Liver (tissue), 9 donors: ENCODE results near the gene GIT2. TPM values are rescaled to one million over a fixed set of nuclear protein-coding genes. Genes with fewer than 3 reads are reported as not detected.

ENCODE experiments used
- DNase-seq: peaks from one replicate; pipeline ENCODE4 v3.0.0-alpha.2; 2017; ENCODE audit warnings: low spot score
- H3K27ac ChIP-seq, 2 donors: one replicate each; pipeline ENCODE4 v1.7.0; 2013; ENCODE audit warnings: inconsistent platforms in 2 of 2, low read length in 2 of 2, control low read depth in 1 of 2, low read depth in 1 of 2, mild to moderate bottlenecking in 1 of 2
- H3K27me3 ChIP-seq, 4 donors: one replicate each; pipeline versions ENCODE4 v1.6.1 to v1.7.0; 2013; ENCODE audit warnings: low read length in 3 of 4, inconsistent platforms in 1 of 4, mild to moderate bottlenecking in 1 of 4, moderate library complexity in 1 of 4; ENCODE audit not compliant: control insufficient read depth in 4 of 4, insufficient read depth in 4 of 4
- H3K36me3 ChIP-seq, 4 donors: one replicate each; pipeline versions ENCODE4 v1.6.1 to v1.7.0; 2013; ENCODE audit warnings: low read length in 3 of 4, mild to moderate bottlenecking in 3 of 4, low read depth in 1 of 4, moderate library complexity in 1 of 4; ENCODE audit not compliant: control insufficient read depth in 4 of 4, insufficient read depth in 3 of 4
- H3K4me1 ChIP-seq, 4 donors: one replicate each; pipeline versions ENCODE4 v1.6.1 to v1.7.0; 2013; ENCODE audit warnings: low read length in 3 of 4, mild to moderate bottlenecking in 3 of 4, moderate library complexity in 1 of 4; ENCODE audit not compliant: control insufficient read depth in 4 of 4, insufficient read depth in 4 of 4
- H3K4me3 ChIP-seq, 3 donors: one replicate each; pipeline versions ENCODE4 v1.6.1 to v1.7.0; 2013; ENCODE audit warnings: low read length in 3 of 3, control low read depth in 1 of 3, low read depth in 1 of 3, mild to moderate bottlenecking in 1 of 3
- H3K9ac ChIP-seq, 2 donors: one replicate each; pipeline ENCODE4 v1.7.0; 2013; ENCODE audit warnings: low read length in 2 of 2, mild to moderate bottlenecking in 2 of 2, moderate library complexity in 2 of 2, control low read depth in 1 of 2, low read depth in 1 of 2
- H3K9me3 ChIP-seq, 4 donors: one replicate each; pipeline versions ENCODE4 v1.6.1 to v1.7.0; 2013; ENCODE audit warnings: low read length in 3 of 4; ENCODE audit not compliant: control insufficient read depth in 4 of 4
- EGR1 ChIP-seq, 2 donors: IDR thresholded peaks; 2 replicates each; pipeline ENCODE4 v1.6.1; 2016 to 2018; ENCODE audit warnings: antibody characterized with exemption in 2 of 2, low read depth in 2 of 2
- FOXA1 ChIP-seq: IDR thresholded peaks from 2 replicates; pipeline ENCODE4 v1.6.1; 2016; ENCODE audit warnings: antibody characterized with exemption
- FOXA2 ChIP-seq: IDR thresholded peaks from 2 replicates; pipeline ENCODE4 v1.6.1; 2016; ENCODE audit warnings: antibody characterized with exemption
- GABPA ChIP-seq, 2 donors: IDR thresholded peaks in 1 of 2; conservative IDR thresholded peaks in 1 of 2; 2 replicates each; pipeline ENCODE4 v1.6.1; 2016; ENCODE audit warnings: antibody characterized with exemption in 2 of 2, mild to moderate bottlenecking in 1 of 2, moderate library complexity in 1 of 2
- HNF4A ChIP-seq, 2 donors: conservative IDR thresholded peaks; 2 replicates each; pipeline ENCODE4 v1.6.1; 2016; ENCODE audit warnings: antibody characterized with exemption in 2 of 2, mild to moderate bottlenecking in 2 of 2
- HNF4G ChIP-seq: IDR thresholded peaks from 2 replicates; pipeline ENCODE4 v1.6.1; 2016; ENCODE audit warnings: antibody characterized with exemption
- JUND ChIP-seq, 2 donors: IDR thresholded peaks; 2 replicates each; pipeline ENCODE4 v1.6.1; 2016; ENCODE audit warnings: antibody characterized with exemption in 2 of 2
- MAX ChIP-seq: IDR thresholded peaks from 2 replicates; pipeline ENCODE4 v1.6.1; 2016; ENCODE audit warnings: antibody characterized with exemption
- RAD21 ChIP-seq, 2 donors: IDR thresholded peaks; 2 replicates each; pipeline ENCODE4 v1.6.1; 2016; ENCODE audit warnings: antibody characterized with exemption in 2 of 2, mild to moderate bottlenecking in 2 of 2
- RXRA ChIP-seq, 2 donors: IDR thresholded peaks; 2 replicates each; pipeline ENCODE4 v1.6.1; 2017 to 2018; ENCODE audit warnings: antibody characterized with exemption in 2 of 2, mild to moderate bottlenecking in 1 of 2
- SP1 ChIP-seq: IDR thresholded peaks from 2 replicates; pipeline ENCODE4 v1.6.1; 2018; ENCODE audit warnings: antibody characterized with exemption, mild to moderate bottlenecking
- TAF1 ChIP-seq: conservative IDR thresholded peaks from 2 replicates; pipeline ENCODE4 v1.6.1; 2016; ENCODE audit warnings: antibody characterized with exemption, mild to moderate bottlenecking
- WGBS: extraction: QIAGEN DNeasy Blood & Tissue Kit; methylation state at CpG from one replicate; pipeline ENCODE4 v1.1.7; 2013; 5-methylcytosine and 5-hydroxymethylcytosine counted together
- polyA plus RNA-seq, 2 donors: library from polyadenylated mRNA; stranded (reverse) in 1 of 2; unstranded in 1 of 2; fragments of 200-250 nt in 1 of 2; fragments of >200 nt in 1 of 2; fragmentation: Nextera tagmentation in 1 of 2; extraction: Ambion mirVana in 1 of 2; gene quantifications; one replicate each; pipeline versions ENCODE4 v1.2.1 to v1.2.3, GENCODE V29; 2013 to 2015
- total RNA-seq, 2 donors: library from RNA; depleted of rRNA; stranded (reverse); fragments of >200 nt; gene quantifications; one replicate each; pipeline ENCODE4 v1.2.3, GENCODE V29; 2014
- TF ChIP-seq, protein P1 (sequence below): IDR thresholded peaks from 2 replicates; pipeline ENCODE4 v1.6.1; 2016; ENCODE audit warnings: antibody characterized with exemption
- TF ChIP-seq, protein P2 (sequence below): fragments of 150-350 bp; IDR thresholded peaks from 2 replicates; pipeline ENCODE4 v1.5.1; 2017; ENCODE audit warnings: improper control_type of control experiment, low read depth, low read length; ENCODE audit not compliant: missing input control
- TF ChIP-seq, protein P3 (sequence below): IDR thresholded peaks from 2 replicates; pipeline ENCODE4 v1.6.1; 2016; ENCODE audit warnings: antibody characterized with exemption
- TF ChIP-seq, protein P4 (sequence below): IDR thresholded peaks from 2 replicates; pipeline ENCODE4 v1.6.1; 2016; ENCODE audit warnings: antibody characterized with exemption, mild to moderate bottlenecking
- donor health status: healthy.
- donor health status: healthy.
- donor health status: healthy.
- donor health status: healthy.
- donor health status: healthy.

Gene GIT2
- total and polyA plus RNA-seq, 4 donors = 6.7 to 30.4 (median 16.7) TPM

DNA sequence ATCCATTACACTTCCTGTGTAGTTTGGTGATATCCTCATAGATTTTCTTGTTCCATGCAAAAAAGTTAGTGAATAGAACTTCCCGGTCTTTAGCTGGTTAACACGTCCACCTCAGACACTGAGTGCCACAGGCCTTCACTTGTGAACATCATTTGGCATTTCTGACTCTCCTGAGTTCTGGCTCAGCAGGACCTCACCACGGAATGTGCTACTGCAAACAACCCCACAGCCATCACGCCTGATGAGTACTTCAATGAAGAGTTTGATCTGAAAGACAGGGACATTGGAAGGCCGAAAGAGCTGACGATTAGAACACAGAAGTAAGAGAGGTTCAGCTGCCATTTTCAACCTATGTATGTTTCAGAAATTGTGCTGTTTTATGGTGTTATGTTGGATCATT, 32.2 kb upstream of the GIT2 start:
- no peak overlapping the region for H3K4me3 ChIP-seq
- no peak overlapping the region for H3K9ac ChIP-seq
- DNase-seq = no peak
- WGBS = 93% methylated on average over 6 of the region's 6 CpGs
- H3K4me1 ChIP-seq = peaks cover 0 to 21% (median 17%) of the 10 kb centered on the region in 4 donors
- no peaks in the 10 kb centered on the region for H3K9me3 ChIP-seq
- H3K27ac ChIP-seq = no peak overlapping the region
- H3K27me3 ChIP-seq = no peaks in the 10 kb centered on the region
- peaks cover 3 to 42% (median 21%) of the 10 kb centered on the region in 4 donors for H3K36me3 ChIP-seq
- TF ChIP-seq SP1 (no peak), HNF4G (no peak), EGR1 (IDR thresholded peaks at IDR 0.05; ENCODE audit: low read depth in 2 of 2) (no peak), RXRA (IDR thresholded peaks at IDR 0.05) (no peak), JUND (IDR thresholded peaks at IDR 0.05) (no peak), RAD21 (IDR thresholded peaks at IDR 0.05) (no peak), FOXA2 (no peak), TAF1 (no peak), GABPA (IDR thresholded peaks at IDR 0.05 in 1 of 2, conservative IDR thresholded peaks at IDR 0.05 in 1 of 2) (no peak), MAX (no peak)
- TF ChIP-seq, protein P1, sequence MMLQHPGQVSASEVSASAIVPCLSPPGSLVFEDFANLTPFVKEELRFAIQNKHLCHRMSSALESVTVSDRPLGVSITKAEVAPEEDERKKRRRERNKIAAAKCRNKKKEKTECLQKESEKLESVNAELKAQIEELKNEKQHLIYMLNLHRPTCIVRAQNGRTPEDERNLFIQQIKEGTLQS = no peak
- TF ChIP-seq, protein P2, sequence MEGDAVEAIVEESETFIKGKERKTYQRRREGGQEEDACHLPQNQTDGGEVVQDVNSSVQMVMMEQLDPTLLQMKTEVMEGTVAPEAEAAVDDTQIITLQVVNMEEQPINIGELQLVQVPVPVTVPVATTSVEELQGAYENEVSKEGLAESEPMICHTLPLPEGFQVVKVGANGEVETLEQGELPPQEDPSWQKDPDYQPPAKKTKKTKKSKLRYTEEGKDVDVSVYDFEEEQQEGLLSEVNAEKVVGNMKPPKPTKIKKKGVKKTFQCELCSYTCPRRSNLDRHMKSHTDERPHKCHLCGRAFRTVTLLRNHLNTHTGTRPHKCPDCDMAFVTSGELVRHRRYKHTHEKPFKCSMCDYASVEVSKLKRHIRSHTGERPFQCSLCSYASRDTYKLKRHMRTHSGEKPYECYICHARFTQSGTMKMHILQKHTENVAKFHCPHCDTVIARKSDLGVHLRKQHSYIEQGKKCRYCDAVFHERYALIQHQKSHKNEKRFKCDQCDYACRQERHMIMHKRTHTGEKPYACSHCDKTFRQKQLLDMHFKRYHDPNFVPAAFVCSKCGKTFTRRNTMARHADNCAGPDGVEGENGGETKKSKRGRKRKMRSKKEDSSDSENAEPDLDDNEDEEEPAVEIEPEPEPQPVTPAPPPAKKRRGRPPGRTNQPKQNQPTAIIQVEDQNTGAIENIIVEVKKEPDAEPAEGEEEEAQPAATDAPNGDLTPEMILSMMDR = no peak
- TF ChIP-seq, protein P3, sequence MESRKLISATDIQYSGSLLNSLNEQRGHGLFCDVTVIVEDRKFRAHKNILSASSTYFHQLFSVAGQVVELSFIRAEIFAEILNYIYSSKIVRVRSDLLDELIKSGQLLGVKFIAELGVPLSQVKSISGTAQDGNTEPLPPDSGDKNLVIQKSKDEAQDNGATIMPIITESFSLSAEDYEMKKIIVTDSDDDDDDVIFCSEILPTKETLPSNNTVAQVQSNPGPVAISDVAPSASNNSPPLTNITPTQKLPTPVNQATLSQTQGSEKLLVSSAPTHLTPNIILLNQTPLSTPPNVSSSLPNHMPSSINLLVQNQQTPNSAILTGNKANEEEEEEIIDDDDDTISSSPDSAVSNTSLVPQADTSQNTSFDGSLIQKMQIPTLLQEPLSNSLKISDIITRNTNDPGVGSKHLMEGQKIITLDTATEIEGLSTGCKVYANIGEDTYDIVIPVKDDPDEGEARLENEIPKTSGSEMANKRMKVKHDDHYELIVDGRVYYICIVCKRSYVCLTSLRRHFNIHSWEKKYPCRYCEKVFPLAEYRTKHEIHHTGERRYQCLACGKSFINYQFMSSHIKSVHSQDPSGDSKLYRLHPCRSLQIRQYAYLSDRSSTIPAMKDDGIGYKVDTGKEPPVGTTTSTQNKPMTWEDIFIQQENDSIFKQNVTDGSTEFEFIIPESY = no peak
- TF ChIP-seq, protein P4, sequence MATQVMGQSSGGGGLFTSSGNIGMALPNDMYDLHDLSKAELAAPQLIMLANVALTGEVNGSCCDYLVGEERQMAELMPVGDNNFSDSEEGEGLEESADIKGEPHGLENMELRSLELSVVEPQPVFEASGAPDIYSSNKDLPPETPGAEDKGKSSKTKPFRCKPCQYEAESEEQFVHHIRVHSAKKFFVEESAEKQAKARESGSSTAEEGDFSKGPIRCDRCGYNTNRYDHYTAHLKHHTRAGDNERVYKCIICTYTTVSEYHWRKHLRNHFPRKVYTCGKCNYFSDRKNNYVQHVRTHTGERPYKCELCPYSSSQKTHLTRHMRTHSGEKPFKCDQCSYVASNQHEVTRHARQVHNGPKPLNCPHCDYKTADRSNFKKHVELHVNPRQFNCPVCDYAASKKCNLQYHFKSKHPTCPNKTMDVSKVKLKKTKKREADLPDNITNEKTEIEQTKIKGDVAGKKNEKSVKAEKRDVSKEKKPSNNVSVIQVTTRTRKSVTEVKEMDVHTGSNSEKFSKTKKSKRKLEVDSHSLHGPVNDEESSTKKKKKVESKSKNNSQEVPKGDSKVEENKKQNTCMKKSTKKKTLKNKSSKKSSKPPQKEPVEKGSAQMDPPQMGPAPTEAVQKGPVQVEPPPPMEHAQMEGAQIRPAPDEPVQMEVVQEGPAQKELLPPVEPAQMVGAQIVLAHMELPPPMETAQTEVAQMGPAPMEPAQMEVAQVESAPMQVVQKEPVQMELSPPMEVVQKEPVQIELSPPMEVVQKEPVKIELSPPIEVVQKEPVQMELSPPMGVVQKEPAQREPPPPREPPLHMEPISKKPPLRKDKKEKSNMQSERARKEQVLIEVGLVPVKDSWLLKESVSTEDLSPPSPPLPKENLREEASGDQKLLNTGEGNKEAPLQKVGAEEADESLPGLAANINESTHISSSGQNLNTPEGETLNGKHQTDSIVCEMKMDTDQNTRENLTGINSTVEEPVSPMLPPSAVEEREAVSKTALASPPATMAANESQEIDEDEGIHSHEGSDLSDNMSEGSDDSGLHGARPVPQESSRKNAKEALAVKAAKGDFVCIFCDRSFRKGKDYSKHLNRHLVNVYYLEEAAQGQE = no peak

- H3K9me3 ChIP-seq = no peaks in the 10 kb centered on the region
- DNase-seq = no peak
- H3K4me1 ChIP-seq = peaks cover 4 to 26% (median 23%) of the 10 kb centered on the region in 4 donors
- peaks cover 2 to 33% (median 21%) of the 10 kb centered on the region in 4 donors for H3K36me3 ChIP-seq
- H3K27ac ChIP-seq = peak overlapping the region in 1 of 2 donors; percentile 18
- WGBS = 88% methylated on average over 2 of the region's 2 CpGs
- no peak overlapping the region for H3K4me3 ChIP-seq
- H3K9ac ChIP-seq = no peak overlapping the region
- no peaks in the 10 kb centered on the region for H3K27me3 ChIP-seq
- no peak for TF ChIP-seq RXRA (IDR thresholded peaks at IDR 0.05)
- TF ChIP-seq, protein P3 = no peak
- TF ChIP-seq, protein P1 = no peak
- no peak for TF ChIP-seq FOXA2
- no peak for TF ChIP-seq EGR1 (IDR thresholded peaks at IDR 0.05; ENCODE audit: low read depth in 2 of 2)
- TF ChIP-seq, protein P2 = no peak
- no peak for TF ChIP-seq FOXA1
- no peak for TF ChIP-seq RAD21 (IDR thresholded peaks at IDR 0.05)
- TF ChIP-seq HNF4G = no peak
- no peak for TF ChIP-seq GABPA (IDR thresholded peaks at IDR 0.05 in 1 of 2, conservative IDR thresholded peaks at IDR 0.05 in 1 of 2)
- no peak for TF ChIP-seq SP1
- TF ChIP-seq HNF4A (conservative IDR thresholded peaks at IDR 0.05) = no peak
- no peak for TF ChIP-seq MAX
Observed at GRCh38 chr12:110024051-110024450, 27.9 kb upstream of the GIT2 start.
